ENCODE measurements around the gene TNNT2.

The TNNT2 gene

GRCh38 chr1:201330541-201330940 is 46.9 kb downstream of the TNNT2 start:
- no peak for DNase-seq

DNA sequence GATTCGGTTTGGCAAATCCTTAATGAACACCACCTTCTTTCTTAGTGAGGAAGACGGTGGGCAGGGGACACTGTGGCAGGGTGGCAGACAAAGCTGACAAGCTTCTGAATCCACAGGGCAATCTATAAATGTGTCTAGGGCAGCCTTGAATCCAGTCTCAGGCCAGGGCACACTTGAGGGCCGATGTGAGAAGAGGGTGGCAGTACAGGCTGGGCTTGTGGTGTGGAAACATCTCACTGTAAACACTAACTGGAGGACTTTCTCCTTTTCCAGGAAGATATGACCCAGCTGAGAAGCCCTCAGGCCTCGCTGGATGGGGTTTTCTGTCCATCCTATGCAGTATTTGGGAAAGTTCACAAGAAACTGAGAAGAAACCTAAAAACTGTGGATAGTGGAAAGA is 47.7 kb downstream of the TNNT2 start:
- no peak for DNase-seq

DNA sequence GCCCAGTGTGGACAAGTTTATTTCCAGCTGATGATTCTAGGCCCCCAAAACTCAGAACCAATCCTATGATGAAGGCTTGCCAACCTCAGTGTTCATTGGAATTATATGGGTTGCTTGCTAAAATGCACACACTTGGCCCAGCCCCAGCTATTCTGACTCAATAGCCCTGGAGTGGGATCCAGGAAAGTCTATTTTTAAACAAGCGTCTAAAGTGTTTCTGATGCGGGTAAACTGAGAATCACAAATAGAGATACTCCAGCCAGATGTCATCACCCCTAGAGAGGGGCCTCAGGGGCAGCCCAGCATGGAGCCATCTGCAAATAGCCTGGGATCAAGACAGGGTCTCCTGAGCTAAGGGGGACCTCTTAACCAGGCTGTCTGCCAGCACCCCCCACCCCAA is 48.2 kb downstream of the TNNT2 start:
- no peak for DNase-seq

GRCh38 chr1:201328576-201328975 is 48.9 kb downstream of the TNNT2 start:
- no peak for DNase-seq

- no peak for DNase-seq
Observed at GRCh38 chr1:201327687-201328240, 49.7 kb downstream of the TNNT2 start.

- no peak for DNase-seq
Observed at GRCh38 chr1:201326710-201327109, 50.8 kb downstream of the TNNT2 start.

DNA sequence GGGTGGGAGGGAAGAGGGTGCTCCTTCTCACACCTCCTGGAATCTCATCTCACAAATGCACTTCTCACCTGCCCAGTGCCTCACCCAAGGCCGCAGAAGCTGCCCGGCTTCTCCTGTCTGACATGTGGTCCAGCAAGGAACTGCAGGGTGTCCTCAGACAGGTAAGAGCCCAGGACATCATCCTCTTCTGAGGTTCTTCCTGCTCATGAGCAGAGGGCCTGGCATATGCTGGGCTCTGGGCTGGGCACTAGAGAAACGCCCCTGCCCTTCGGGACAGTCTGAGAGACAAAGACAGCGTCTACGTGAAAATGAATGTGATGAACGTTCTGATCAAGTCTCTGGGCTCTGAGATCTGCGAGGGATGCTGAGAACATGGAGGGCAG is 51.8 kb downstream of the TNNT2 start:
- no peak for DNase-seq

DNA sequence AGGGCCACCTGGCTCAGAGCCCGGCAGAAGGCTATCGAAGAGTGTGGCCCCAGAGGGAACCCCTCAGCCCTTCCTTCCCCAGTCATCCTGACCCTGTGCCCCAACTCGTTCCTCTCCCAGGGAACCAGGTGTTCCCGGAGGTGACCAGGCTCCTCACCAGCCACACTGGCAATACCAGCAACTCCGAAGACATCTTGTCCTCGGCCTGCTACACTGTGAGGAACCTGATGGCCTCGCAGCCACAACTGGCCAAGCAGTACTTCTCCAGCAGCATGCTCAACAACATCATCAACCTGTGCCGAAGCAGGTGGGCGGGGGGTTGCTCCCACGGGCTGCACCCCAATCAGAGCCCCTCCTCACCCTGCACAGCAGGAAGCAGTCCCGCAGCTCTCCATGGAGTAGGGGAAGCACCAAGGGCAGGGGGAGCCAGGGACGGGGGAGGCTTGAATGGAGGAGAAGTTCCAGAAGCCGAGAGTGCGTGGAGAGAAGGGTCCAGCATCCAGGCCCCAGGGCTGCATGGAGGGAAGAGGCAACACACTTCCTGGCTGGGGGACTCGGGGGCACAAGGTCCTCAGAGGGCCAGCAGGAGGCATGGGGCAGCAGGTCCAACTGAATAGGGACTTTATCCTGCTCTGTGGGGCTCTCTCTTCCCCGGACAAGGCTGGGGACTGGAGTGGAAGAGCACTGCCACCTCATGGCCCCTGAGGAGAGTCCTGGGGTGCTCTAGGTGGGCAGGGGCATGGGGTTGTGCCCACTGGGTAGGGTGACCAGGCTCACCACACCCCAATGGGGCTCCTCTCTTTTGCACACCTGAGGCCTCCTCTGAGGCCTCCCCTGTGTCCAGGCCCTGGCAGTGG is 52.4 kb downstream of the TNNT2 start:
- DNase-seq, result no peak

DNA sequence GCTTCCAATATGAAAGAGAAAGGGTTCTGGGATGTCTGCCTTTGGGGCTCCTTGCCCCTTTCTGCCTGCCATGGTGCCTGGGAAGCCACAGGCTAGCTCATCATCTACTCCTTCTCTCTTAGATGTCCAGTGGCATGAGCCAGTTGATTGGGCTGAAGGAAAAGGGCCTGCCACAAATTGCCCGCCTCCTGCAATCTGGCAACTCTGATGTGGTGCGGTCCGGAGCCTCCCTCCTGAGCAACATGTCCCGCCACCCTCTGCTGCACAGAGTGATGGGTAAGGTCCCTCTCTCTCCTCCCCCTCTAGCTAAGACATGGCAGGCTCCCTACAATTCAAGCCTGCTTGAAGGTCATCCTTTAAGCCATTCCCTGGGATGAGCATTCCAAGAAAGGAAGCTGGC is 53.2 kb downstream of the TNNT2 start:
- no peak for DNase-seq

DNA sequence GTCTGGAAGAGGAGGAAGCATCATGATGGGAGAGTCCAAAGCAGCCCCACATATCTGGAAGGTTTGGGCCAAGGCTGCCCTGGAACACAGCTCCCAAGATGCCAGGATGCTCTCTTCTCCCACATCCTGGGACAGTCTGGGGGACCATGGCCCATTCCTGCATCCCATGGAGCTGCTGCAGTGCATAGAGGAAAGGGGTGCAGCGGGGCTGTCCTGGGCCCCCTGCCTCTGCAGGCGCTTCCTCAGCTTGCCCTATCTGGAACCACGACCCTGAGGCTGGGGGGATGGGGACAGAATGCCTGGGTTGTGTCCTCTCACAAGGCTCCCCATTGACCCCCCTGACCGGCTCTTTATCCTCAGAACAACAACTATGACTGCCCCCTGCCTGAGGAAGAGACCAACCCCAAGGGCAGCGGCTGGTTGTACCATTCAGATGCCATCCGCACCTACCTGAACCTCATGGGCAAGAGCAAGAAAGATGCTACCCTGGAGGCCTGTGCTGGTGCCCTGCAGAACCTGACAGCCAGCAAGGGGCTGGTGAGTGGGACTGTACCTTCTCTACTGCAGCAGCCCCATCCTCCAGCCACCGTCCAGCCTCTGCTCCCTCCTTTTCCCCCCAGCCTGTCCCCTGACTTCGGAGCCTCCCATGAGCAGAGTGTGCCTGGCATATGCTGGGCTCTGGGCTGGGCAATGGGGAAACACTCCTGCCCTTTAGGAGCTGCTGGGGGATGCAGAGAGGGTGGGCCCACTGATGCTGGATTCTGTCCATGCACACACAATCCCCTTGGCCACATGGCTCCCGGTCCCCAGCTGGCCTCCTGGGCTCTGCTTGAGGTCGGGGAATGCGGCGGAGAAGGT is 54.6 kb downstream of the TNNT2 start:
- DNase-seq, result no peak

DNA sequence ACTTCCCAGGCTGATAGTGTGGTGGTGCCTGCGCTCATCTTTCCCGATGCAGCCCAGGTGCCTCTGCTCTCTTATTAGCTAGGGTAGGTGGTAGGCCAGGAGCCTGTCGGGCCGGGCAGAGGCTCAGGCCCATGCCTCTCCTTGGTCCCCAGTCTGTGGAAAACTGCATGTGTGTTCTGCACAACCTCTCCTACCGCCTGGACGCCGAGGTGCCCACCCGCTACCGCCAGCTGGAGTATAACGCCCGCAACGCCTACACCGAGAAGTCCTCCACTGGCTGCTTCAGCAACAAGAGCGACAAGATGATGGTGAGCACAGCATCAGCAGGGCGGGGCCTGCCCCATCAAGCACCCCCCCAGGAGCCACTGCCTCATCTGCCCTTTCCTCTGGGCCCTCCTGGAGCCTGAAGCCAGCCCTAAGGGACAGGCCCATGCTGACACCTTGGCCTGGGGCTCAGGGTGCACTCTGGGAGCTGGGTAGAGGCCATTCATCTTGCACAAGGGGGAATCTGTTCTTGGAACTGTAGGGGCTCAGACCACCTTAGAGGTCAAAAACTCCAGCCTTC is 55.6 kb downstream of the TNNT2 start:
- DNase-seq, result no peak

DNA sequence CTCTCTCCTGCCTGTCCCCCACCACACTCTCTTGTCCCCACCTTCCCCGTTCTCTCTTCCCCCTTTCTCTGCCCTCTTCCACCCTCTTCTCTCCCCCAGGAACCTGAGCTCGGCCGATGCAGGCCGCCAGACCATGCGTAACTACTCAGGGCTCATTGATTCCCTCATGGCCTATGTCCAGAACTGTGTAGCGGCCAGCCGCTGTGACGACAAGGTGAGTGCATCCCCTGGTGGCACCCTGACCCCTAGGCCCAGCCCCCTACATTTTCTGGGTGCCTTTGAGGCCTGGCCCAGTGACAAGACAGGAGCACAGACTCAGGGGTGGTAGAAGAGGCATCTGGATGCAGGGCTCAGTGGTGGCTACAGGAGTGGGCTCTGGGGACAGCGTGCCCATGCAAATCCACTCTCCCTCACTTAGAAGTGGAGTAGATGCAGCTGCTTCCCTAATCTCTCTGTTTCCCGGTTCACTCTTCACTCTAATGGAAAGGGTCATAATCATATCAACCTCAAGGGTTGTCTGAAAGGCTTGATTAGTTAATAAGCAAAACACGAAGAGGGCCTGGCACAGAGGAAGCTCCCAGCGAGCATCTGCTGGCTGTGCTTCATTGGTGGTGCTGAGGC is 57.2 kb downstream of the TNNT2 start:
- DNase-seq, result no peak

- no peak for DNase-seq
Observed at GRCh38 chr1:201319631-201320030, 57.8 kb downstream of the TNNT2 start.

DNA sequence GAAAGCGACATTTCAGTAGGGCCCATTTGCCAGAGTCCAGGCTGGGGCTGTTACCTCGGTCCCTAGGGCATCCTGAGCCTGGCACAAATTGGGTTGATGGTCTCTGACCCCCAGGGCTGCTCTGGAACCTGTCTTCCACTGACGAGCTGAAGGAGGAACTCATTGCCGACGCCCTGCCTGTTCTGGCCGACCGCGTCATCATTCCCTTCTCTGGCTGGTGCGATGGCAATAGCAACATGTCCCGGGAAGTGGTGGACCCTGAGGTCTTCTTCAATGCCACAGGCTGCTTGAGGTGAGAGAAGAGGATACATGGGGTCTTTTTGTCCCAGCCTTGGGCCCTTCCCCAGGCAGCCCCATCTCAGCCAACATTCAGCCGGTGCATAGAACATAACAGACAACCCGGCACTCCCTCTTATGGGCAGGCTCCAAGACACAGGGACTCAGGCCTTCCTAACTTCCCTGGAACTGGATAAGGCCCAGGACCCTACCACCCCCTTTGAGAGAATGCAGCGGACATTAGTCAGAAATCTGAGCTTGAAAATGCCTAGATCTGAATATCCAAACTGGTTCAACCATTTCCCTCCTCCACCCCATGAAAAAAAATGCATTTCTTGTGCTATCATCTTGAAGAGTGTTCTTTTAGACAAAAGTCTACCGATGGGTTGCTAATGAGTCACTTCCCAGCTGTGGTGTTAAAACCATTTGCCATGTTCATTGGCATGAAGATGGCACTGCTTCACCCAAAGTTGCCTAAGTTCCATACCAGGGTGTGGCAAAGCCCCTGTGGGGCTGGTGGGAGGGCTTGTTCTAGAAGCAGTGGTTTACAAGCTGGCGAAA is 58.8 kb downstream of the TNNT2 start:
- DNase-seq, result no peak

- no peak for DNase-seq
Observed at GRCh38 chr1:201317551-201317950, 59.9 kb downstream of the TNNT2 start.

- DNase-seq, result no peak
Observed at GRCh38 chr1:201316556-201316955, 60.9 kb downstream of the TNNT2 start.

DNA sequence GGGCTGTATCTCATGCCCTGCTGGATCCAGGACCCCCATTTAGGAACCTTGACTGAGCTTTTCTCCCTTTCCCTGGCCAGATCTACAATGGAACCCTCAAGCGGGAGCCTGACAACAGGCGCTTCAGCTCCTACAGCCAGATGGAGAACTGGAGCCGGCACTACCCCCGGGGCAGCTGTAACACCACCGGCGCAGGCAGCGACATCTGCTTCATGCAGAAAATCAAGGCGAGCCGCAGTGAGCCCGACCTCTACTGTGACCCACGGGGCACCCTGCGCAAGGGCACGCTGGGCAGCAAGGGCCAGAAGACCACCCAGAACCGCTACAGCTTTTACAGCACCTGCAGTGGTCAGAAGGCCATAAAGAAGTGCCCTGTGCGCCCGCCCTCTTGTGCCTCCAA is 64.4 kb downstream of the TNNT2 start:
- DNase-seq, result no peak

- no peak for DNase-seq
Observed at GRCh38 chr1:201312298-201312697, 65.2 kb downstream of the TNNT2 start.

GRCh38 chr1:201311356-201312011 is 66.0 kb downstream of the TNNT2 start:
- DNase-seq, result no peak

DNA sequence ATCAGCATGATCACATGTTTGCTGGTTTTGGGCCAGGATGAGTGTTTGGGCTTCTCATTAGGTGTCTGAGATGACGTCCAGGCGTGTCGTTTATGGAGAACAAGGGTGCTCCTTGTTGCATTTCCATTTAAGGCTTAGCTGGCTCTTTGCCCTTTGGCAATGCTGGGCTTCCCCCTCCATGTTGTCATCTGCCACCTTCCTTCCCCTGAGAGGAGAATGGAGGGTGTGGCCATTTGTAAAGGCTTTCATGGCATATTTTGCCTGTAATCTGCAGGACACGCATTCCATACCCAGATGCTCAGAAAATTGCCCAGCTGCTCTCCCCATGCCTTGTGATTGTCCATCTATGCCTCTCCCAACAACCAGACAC is 66.5 kb downstream of the TNNT2 start:
- DNase-seq, result no peak

DNA sequence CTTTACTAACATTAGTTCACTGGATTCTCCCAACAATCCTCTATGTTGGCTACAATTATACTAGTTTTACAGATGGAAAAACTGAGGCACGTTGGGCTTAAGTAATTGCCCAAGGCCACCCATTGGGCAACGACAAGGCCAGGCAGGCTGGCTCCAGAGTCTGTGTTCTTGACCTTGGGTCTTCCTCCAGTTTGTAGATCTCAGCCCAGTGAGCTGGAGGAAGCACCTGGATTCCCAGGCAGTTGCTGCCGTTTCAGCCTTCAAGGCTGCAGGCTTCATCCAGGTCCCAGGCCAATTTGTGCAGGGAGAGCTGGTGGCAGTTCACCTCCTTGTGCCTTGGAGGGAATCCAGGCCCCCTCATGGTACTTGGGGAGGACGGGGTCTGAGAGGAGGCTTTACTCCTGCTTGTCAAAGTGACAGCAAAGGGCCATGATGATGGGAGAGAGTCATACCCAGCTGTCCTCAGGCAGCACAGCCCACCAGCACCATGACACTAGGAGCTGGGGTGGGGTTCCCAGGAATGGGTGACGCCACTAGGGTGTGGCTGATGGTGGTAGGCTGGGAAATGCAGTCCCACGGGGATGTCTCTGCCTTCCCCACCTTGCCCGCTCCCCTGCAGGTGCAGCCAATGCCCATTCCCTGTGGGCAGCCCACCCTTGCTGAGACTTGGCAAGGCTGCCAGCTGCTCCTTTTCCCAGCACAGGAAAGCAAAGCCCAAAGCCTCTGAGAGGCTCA is 67.1 kb downstream of the TNNT2 start:
- DNase-seq, result no peak
